MM.1S (cell line): Measurements from ENCODE around the gene GPR22.

ENCODE experiments used
- DNase-seq: peaks from one replicate; pipeline ENCODE4 v3.0.0-alpha.2; 2015
- H2AFZ ChIP-seq: fragments of 300-600 bp; sonication (generic); 2 replicates; pipeline ENCODE4 v1.6.0; 2016; ENCODE audit warnings: antibody characterized with exemption, low read length
- H3F3A ChIP-seq: fragments of 300-600 bp; sonication (generic); 2 replicates; pipeline ENCODE4 v1.6.1; 2016; ENCODE audit warnings: mild to moderate bottlenecking, antibody characterized with exemption, low read length, moderate library complexity, mixed read lengths; ENCODE audit not compliant: insufficient read depth
- H3K27ac ChIP-seq: fragments of 300-600 bp; sonication (generic); 2 replicates; pipeline ENCODE4 v1.5.1; 2016; ENCODE audit warnings: mild to moderate bottlenecking, low read length
- H3K27me3 ChIP-seq: fragments of 300-600 bp; sonication (generic); replicated peaks from 2 replicates; pipeline ENCODE4 v1.6.0; 2016; ENCODE audit warnings: low read length; ENCODE audit not compliant: insufficient read depth
- H3K36me3 ChIP-seq: fragments of 300-600 bp; sonication (generic); replicated peaks from 2 replicates; pipeline ENCODE4 v1.6.1; 2016; ENCODE audit warnings: mild to moderate bottlenecking, low read length, mixed read lengths; ENCODE audit not compliant: insufficient read depth
- H3K4me1 ChIP-seq: fragments of 300-600 bp; sonication (generic); 2 replicates; pipeline ENCODE4 v1.6.1; 2016; ENCODE audit warnings: low read length, mixed read lengths
- H3K4me2 ChIP-seq: fragments of 300-600 bp; sonication (generic); 2 replicates; pipeline ENCODE4 v1.6.0; 2016; ENCODE audit warnings: low read depth, low read length
- H3K4me3 ChIP-seq: fragments of 300-600 bp; sonication (generic); 2 replicates; pipeline ENCODE4 v1.5.1; 2016; ENCODE audit warnings: low read length, mixed read lengths
- H3K79me2 ChIP-seq: fragments of 300-600 bp; sonication (generic); 2 replicates; pipeline ENCODE4 v1.6.1; 2016; ENCODE audit warnings: mixed run types, low read length, mixed read lengths
- H3K9ac ChIP-seq: fragments of 300-600 bp; sonication (generic); 2 replicates; pipeline ENCODE4 v1.6.1; 2016; ENCODE audit warnings: low read length, mixed read lengths
- H3K9me2 ChIP-seq: fragments of 300-600 bp; sonication (generic); replicated peaks from 2 replicates; pipeline ENCODE4 v1.6.1; 2016; ENCODE audit warnings: mild to moderate bottlenecking, low read length, mixed read lengths; ENCODE audit not compliant: insufficient read depth
- H3K9me3 ChIP-seq: fragments of 300-600 bp; sonication (generic); replicated peaks from 2 replicates; pipeline ENCODE4 v1.6.1; 2016; ENCODE audit warnings: mild to moderate bottlenecking, low read length, mixed read lengths; ENCODE audit not compliant: insufficient read depth
- H4K20me1 ChIP-seq: fragments of 300-600 bp; sonication (generic); 2 replicates; pipeline ENCODE4 v1.6.1; 2016; ENCODE audit warnings: mild to moderate bottlenecking, low read length, moderate library complexity, mixed read lengths; ENCODE audit not compliant: insufficient read depth
- EZH2 ChIP-seq: fragments of 300-600 bp; sonication (generic); optimal IDR thresholded peaks from 2 replicates; pipeline ENCODE3; 2017; ENCODE audit warnings: low read depth, mild to moderate bottlenecking, antibody characterized with exemption, low read length, mixed read lengths
- EZH2phosphoT487 ChIP-seq: fragments of 300-600 bp; sonication (generic); IDR thresholded peaks from 2 replicates; pipeline ENCODE4 v1.6.1; 2018; ENCODE audit warnings: antibody characterized with exemption, low read length
- TF ChIP-seq, protein P1 (sequence below): fragments of 300-600 bp; sonication (generic); IDR thresholded peaks from 2 replicates; pipeline ENCODE4 v1.5.1; 2016; ENCODE audit warnings: antibody characterized with exemption, low read length, mixed read lengths

Gene GPR22

GRCh38 chr7:107439025-107439424 lies 30.8 kb upstream of the GPR22 start:
- TF ChIP-seq EZH2 (no peak), EZH2phosphoT487 (no peak)
- TF ChIP-seq, protein P1, sequence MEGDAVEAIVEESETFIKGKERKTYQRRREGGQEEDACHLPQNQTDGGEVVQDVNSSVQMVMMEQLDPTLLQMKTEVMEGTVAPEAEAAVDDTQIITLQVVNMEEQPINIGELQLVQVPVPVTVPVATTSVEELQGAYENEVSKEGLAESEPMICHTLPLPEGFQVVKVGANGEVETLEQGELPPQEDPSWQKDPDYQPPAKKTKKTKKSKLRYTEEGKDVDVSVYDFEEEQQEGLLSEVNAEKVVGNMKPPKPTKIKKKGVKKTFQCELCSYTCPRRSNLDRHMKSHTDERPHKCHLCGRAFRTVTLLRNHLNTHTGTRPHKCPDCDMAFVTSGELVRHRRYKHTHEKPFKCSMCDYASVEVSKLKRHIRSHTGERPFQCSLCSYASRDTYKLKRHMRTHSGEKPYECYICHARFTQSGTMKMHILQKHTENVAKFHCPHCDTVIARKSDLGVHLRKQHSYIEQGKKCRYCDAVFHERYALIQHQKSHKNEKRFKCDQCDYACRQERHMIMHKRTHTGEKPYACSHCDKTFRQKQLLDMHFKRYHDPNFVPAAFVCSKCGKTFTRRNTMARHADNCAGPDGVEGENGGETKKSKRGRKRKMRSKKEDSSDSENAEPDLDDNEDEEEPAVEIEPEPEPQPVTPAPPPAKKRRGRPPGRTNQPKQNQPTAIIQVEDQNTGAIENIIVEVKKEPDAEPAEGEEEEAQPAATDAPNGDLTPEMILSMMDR, result no peak

DNA sequence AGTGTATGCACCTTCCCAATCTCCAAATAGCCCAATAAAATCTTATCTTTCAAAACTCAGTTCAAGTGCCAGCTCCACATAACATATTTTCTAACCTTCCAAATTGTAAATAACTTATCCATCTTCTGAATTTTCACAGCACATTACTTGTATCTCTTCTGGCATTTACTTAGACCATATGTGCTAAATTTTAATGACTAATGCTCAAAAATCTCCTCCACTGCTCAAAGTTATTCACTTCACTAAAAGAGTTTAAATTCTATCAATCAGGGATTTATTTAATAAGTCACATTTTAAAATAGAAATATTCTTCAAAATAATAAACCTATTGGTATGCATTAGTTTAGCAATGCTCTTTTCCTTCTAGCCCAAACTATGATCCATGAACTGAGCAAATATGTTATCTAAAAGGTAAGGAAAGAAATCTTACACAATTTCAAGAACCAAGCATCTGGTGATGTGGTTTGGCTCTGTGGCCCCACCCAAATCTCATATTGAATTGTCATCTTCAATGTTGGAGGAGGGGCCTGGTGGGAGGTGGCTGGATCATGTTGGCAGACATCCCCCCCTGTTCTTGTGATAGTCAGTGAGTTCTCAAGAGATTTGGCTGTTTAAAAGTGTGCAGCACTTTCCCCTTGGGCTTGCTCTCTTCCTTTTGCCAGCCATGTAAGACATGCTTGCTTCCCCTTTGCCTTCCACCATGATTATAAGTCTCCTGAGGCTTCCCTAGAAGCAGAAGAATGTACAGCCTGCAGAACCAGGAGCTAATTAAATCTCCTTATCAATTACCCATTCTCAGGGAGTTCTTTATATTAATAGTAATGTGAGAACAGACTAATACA lies 28.1 kb upstream of the GPR22 start:
- no peak for DNase-seq
- TF ChIP-seq EZH2, result no peak
- TF ChIP-seq, protein P1, result no peak
- no peak for TF ChIP-seq EZH2phosphoT487

More at GRCh38 chr7:107439025-107439424, 30.8 kb upstream of the GPR22 start:
- Histone ChIP-seq H4K20me1 (no peaks in the 10 kb centered on the region), H3K27me3 (no peaks in the 10 kb centered on the region), H3K9me3 (no peaks in the 10 kb centered on the region), H3F3A (no peaks in the 10 kb centered on the region), H3K79me2 (no peaks in the 10 kb centered on the region), H3K36me3 (no peaks in the 10 kb centered on the region), H3K4me3 (no peak overlapping the region), H3K9me2 (no peaks in the 10 kb centered on the region), H3K4me1 (no peaks in the 10 kb centered on the region), H3K4me2 (no peak overlapping the region), H2AFZ (no peak overlapping the region), H3K9ac (no peak overlapping the region), H3K27ac (no peak overlapping the region)
- DNase-seq, result no peak

DNA sequence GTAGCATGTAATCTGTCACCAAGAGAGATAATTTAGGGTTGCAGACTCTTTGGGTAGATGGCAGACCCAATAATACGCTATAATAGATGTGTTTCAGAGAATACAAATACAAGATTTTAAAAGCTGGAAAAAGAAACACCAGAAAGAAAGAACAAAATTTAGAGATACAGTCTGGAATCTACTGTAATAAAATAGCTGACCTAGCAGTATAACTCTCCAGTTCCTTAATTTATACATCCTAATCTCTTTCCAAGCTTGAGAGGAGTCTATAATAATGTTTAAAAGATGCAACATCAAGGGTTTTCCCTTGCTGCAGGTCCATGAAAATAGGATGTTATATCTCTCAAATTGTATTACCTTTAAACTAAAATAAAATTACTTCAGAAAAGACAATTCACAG lies 27.2 kb upstream of the GPR22 start:
- no peak overlapping the region for H2AFZ ChIP-seq
- no peaks in the 10 kb centered on the region for H4K20me1 ChIP-seq
- no peaks in the 10 kb centered on the region for H3K9me2 ChIP-seq
- no peak overlapping the region for H3K9ac ChIP-seq
- TF ChIP-seq EZH2 (no peak), EZH2phosphoT487 (no peak)
- TF ChIP-seq, protein P1, result no peak
- no peak overlapping the region for H3K4me2 ChIP-seq
- H3K79me2 ChIP-seq, result no peaks in the 10 kb centered on the region
- H3K27ac ChIP-seq, result no peak overlapping the region
- no peak for DNase-seq
- H3K27me3 ChIP-seq, result no peaks in the 10 kb centered on the region
- H3K4me1 ChIP-seq, result no peaks in the 10 kb centered on the region
- H3K9me3 ChIP-seq, result no peaks in the 10 kb centered on the region
- H3F3A ChIP-seq, result no peaks in the 10 kb centered on the region
- no peak overlapping the region for H3K4me3 ChIP-seq
- H3K36me3 ChIP-seq, result no peaks in the 10 kb centered on the region

More for the DNA sequence above, 28.1 kb upstream of the GPR22 start:
- no peaks in the 10 kb centered on the region for H3K36me3 ChIP-seq
- no peaks in the 10 kb centered on the region for H3K79me2 ChIP-seq
- H3F3A ChIP-seq, result no peaks in the 10 kb centered on the region
- H2AFZ ChIP-seq, result no peak overlapping the region
- H3K27me3 ChIP-seq, result no peaks in the 10 kb centered on the region
- H3K9me3 ChIP-seq, result no peaks in the 10 kb centered on the region
- H3K27ac ChIP-seq, result no peak overlapping the region
- no peaks in the 10 kb centered on the region for H3K9me2 ChIP-seq
- H3K4me2 ChIP-seq, result no peak overlapping the region
- no peak overlapping the region for H3K9ac ChIP-seq
- no peaks in the 10 kb centered on the region for H3K4me1 ChIP-seq
- no peak overlapping the region for H3K4me3 ChIP-seq
- H4K20me1 ChIP-seq, result no peaks in the 10 kb centered on the region
